Neural cell (in vitro differentiated cells): ENCODE measurements around the gene NPTN.

ENCODE experiments used
- CTCF ChIP-seq: fragments of 450-650 bp; IDR thresholded peaks from 2 replicates; pipeline ENCODE4 v1.5.1; 2014; ENCODE audit warnings: antibody characterized with exemption, mild to moderate bottlenecking, moderate library complexity; ENCODE audit not compliant: poor library complexity, severe bottlenecking
- EP300 ChIP-seq: fragments of 450-650 bp; conservative IDR thresholded peaks from 2 replicates; pipeline ENCODE4 v1.6.1; 2014; ENCODE audit warnings: antibody characterized with exemption, mild to moderate bottlenecking, moderate library complexity; ENCODE audit not compliant: poor library complexity, severe bottlenecking
- EZH2 ChIP-seq: fragments of 200-600, 300-800 bp; shearing (Covaris generic), sonication (generic); IDR thresholded peaks from 2 replicates; pipeline ENCODE4 v1.6.1; 2014; ENCODE audit warnings: antibody characterized with exemption, low read length, borderline replicate concordance, mild to moderate bottlenecking; ENCODE audit not compliant: insufficient read depth, poor library complexity, severe bottlenecking
- MXI1 ChIP-seq: fragments of 450-650 bp; conservative IDR thresholded peaks from 2 replicates; pipeline ENCODE4 v1.6.1; 2014; ENCODE audit warnings: antibody characterized with exemption, mild to moderate bottlenecking; ENCODE audit not compliant: poor library complexity, severe bottlenecking
- POLR2AphosphoS5 ChIP-seq: IDR thresholded peaks from 2 replicates; pipeline ENCODE4 v1.6.1; 2012
- SMC3 ChIP-seq: fragments of 450-650 bp; conservative IDR thresholded peaks from 2 replicates; pipeline ENCODE4 v1.6.1; 2014; ENCODE audit warnings: antibody characterized with exemption, mild to moderate bottlenecking, moderate library complexity; ENCODE audit not compliant: poor library complexity
- TAF1 ChIP-seq: IDR thresholded peaks from 2 replicates; pipeline ENCODE4 v1.6.1; 2012; ENCODE audit warnings: low read depth

- TF ChIP-seq CTCF (no peak), TAF1 (no peak), POLR2AphosphoS5 (no peak), EZH2 (no peak), MXI1 (no peak), SMC3 (no peak), EP300 (no peak)
Observed at GRCh38 chr15:73607843-73608242, 25.3 kb downstream of the NPTN start.
